GM18861 (cell line): ENCODE data around the gene AADACL3.
"Not testable (repeated sequence)": the region's sequence is repeated elsewhere in the genome, so short reads cannot be mapped to it uniquely, and the experiment has no call there.

Experiments
- ATAC-seq: cut with Tn5 transposase; IDR thresholded peaks from one replicate; pipeline ENCODE4 v1.9.1; 2021; ENCODE audit not compliant: unreplicated experiment

The AADACL3 gene

GRCh38 chr1:12713651-12714050, 2.3 kb upstream of the AADACL3 start:
- not testable (repeated sequence) for ATAC-seq

DNA sequence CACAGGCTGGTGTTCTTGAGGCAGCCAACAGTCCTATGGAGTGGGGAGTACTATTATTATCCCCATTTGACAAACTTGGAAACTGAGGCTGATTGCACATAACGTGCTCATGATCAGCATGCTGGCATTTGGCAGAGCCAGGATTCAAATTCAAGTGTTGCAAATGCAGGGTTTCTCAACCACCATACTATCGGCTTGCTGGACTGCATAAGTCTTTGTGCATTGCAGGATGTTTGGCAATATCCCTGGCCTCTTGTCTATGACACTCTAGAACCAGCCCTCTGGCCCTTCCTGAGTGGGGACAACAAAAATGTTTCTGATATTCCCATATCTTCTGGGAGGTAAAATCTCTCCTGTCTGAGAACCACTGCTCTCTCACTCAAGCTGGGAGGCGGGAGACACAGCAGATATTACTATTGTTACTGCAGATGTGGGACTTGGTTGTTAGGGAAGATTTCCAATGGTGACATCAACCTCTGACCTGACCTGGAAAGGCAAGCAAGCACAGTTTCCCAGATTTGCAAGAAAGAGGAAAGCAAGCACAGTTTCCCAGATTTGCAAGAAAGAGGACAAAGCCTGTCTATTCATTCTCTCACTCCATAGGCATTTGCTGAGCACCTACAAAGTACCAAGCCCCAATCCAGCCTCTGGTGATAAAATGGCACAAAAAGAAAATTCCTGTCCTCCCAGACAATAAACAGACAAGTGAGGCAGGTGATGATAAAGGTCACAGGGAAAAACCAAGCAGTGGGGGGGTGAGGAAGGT, 1.0 kb upstream of the AADACL3 start:
- ATAC-seq = no peak

DNA sequence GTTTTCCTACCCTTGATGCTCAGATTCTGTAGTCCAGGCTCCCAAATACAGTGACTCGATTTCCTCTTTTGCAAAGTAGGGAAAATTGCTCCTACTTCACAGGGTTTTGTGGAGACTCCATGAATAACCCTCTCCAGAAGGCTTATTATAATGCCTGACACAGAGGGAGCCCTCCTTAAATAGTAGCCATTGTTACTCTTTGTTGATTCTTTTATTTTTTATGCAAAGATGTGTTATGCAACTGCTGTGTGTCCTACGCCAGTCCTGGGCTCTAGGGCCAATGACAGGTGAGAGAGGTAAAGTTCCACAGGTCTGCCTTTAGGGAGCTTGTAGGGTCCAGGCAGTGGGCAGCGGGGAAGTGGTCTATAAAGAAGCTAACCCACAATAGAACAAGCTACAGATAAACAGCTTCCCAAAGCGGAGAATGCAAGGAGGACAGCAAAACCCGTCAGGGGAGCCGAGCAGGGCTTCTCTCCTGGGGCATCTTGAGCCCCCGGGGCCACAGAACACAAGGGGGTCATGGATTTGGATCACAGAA, 1.5 kb downstream of the AADACL3 start:
- ATAC-seq = no peak

DNA sequence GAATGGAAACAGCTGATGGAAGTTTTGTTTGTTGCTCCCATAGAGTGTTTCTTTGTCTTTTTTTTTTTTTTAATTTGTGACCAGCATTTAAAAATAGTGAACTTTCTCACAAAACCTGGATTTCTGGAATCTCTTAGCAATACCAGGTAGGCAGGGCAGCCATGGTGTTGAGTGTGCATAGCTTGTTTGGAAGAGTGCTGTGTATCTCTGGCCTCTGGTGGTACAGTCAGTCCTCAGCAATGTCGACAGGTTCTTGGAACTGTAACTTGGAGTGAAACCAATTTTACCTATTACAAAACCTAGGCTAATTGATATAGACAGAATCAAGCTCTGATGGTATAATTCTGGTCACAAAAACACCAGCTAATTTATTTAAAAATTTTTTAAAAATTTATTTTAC, 6.7 kb downstream of the AADACL3 start:
- ATAC-seq = no peak

GRCh38 chr1:12728391-12728790, 12.5 kb downstream of the AADACL3 start:
- ATAC-seq = no peak

GRCh38 chr1:12730156-12730555, 14.2 kb downstream of the AADACL3 start:
- no peak for ATAC-seq

- ATAC-seq = not testable (repeated sequence)
These were observed 15.2 kb downstream of the AADACL3 start for GRCh38 chr1:12731084-12731483.

DNA sequence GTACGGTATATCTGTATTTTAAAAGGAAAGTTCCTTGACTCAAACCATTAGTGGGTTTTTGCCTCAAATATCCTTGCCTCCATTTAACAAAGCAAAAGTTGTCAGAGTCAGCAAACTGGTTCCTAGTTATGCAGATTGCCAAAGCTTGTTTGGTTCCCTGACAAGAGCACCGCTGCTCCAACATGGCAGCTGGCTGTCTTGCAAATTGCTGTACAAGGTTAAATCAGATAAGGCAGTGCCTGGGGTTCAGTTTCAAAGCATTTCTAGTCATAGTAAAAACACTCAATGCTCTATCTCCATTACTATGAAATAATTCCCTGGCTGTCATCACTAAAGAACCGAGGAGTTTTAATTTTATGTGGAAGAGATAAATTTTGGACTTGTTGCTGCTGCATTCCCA, 18.7 kb downstream of the AADACL3 start:
- ATAC-seq = no peak

DNA sequence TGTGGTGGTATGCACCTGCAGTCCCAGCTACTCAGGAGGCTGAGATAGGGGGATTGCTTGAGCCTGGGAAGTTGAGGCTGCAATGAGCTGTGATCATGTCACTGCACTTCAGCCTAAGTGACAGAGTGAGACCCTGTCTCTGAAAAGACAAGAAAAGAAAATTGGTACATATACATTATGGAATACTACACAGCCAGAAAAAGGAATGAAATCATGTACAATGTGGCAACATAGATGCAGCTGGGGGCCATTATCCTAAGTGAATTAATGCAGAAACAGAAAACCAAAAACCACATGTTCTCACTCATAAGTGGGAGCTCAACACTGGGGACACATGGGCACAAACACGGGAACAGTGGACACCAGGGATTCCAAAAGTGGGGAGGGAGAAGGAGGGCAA, 23.0 kb downstream of the AADACL3 start:
- ATAC-seq = no peak

DNA sequence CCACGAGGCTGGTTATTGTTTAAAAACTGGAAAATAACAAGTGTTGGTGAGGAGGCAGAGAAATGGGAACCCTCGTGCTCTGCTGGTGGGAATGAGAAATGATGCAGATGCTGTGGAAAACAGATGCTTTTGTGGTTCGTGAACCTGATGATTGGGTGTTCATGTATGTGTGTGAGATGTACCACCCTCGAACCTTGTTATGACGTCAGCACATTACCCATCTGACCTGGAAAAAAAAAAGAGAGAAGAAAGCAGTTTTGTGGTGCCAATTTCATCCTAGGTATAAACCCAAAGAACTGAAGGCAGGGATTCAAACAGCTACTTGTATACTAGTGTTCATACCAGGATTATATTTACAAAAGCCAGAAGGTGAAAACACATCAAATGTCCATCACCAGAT, 23.7 kb downstream of the AADACL3 start:
- no peak for ATAC-seq

- ATAC-seq = no peak
These were observed 26.0 kb downstream of the AADACL3 start for GRCh38 chr1:12741946-12742345.

GRCh38 chr1:12745126-12745991, 29.4 kb downstream of the AADACL3 start:
- no peak for ATAC-seq

GRCh38 chr1:12745992-12746323, 30.0 kb downstream of the AADACL3 start, which contains the start of gene CFAP107:
Gene CFAP107 (plus strand): TSS chr1:12746200. CDS start chr1:12746431, 231 bp downstream.
- ATAC-seq = no peak

DNA sequence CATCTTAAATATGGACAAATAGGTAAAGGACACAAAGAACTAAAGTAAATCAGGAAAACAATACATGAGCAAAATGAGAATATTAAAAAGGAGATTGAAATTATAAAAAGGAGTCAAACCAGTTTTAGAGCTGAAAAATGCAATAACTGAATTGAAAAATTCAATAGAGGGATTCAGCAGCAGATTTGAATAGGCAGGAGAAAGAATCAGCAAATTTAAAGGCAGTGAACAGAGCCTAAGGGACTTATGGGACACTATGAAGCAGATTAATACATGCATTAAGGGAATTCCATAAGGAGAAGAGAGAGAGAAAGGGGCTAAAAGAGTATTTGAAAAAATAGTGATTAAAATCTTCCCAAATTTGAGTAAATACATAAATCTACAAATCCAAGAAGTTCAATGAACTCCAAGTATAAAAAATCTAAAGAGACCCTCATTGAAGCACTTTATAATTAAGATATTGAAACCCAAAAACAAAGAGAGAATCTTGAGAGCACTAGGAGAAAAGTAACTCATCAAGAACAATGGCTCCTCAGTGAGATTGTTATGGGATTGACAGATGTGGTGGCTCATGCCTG, 33.0 kb downstream of the AADACL3 start:
- ATAC-seq = no peak

DNA sequence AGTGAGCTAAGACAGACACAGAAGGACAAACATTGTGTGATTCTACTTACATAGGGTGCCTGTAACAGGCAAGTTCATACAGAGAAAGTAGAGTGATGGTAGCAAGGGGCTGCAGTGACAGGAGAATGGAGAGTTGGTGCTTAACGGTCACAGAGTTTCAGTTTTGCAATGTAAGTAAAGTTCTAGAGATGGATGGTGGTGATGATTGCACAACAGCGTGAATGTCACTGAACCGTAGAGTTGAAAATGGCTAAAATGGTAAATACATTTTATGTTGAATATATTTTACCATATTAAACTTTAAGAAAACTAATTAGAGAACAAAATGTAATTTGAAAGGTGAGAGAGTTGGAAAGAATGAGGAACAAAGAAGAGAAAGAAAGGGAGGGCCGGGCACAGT, 38.8 kb downstream of the AADACL3 start:
- no peak for ATAC-seq

- no peak for ATAC-seq
These were observed 40.4 kb downstream of the AADACL3 start for GRCh38 chr1:12756273-12756672.

- no peak for ATAC-seq
These were observed 41.0 kb downstream of the AADACL3 start for GRCh38 chr1:12756768-12757413.

DNA sequence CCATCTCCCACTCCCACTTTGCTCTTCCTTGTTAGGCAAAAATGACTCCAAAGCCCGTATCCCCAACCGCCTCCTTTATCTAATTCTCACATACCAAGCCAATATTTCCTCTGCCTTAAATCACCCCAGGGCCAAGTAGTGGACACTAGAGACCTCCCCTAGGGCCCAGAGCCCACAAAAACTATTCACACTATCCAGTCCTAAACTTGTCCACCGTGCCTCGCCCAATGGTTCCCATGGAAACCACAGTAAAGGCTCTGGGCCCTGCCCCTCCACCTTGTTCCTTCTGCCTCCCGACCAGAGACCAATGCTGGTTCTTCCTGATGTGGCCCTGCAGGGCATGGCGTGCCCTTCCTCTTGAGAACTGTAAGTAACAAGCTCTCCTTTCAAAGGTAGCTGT, 41.9 kb downstream of the AADACL3 start:
- no peak for ATAC-seq

DNA sequence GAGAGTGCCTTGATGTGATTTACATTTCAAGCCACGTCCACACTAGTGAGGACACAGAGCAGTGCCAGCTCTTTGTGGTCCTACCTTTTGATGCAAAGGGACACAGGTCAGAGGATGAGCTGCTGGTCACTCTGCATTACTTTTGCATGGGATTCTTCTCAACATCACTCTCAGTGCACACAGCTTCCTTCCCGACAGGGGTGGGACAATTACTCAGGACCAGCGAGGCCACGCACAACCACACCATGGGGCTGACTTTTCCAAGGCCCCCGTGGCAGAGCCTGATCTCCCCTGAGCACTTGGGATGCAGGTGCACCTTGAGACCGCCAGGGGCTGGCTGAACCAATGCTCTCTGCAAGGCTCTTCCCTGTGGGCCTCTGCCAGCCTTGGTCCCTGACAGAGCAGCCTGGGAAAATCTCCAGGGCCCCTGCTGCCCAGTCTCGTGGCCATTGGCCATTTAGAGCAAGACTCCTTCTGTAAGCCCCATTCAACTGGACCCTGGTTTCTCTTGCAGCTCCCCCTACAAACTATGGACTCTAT, 44.4 kb downstream of the AADACL3 start:
- ATAC-seq = no peak

- no peak for ATAC-seq
These were observed 45.9 kb downstream of the AADACL3 start for GRCh38 chr1:12761781-12762180.

GRCh38 chr1:12762766-12763165, 46.9 kb downstream of the AADACL3 start:
- ATAC-seq = no peak
